NT2/D1 (cell line): ENCODE data around the gene PADI6.

ENCODE experiments used
- DNase-seq: peaks from one replicate; pipeline ENCODE4 v3.0.0-alpha.2; 2011; ENCODE audit warnings: low read depth, low spot score
- H3K27me3 ChIP-seq: 2 replicates; pipeline ENCODE4 v1.6.0; 2011; ENCODE audit warnings: mild to moderate bottlenecking; ENCODE audit not compliant: insufficient read length, insufficient read depth
- H3K36me3 ChIP-seq: 2 replicates; pipeline ENCODE4 v1.6.1; 2011; ENCODE audit warnings: mild to moderate bottlenecking, low read length, mixed read lengths; ENCODE audit not compliant: insufficient read depth, insufficient read length
- H3K4me1 ChIP-seq: 2 replicates; pipeline ENCODE4 v1.5.1; 2011; ENCODE audit not compliant: insufficient read depth, insufficient read length
- H3K4me3 ChIP-seq: 2 replicates; pipeline ENCODE4 v1.5.1; 2011; ENCODE audit warnings: low read depth; ENCODE audit not compliant: insufficient read length
- H3K9ac ChIP-seq: 2 replicates; pipeline ENCODE4 v1.6.0; 2011; ENCODE audit warnings: low read depth; ENCODE audit not compliant: insufficient read length
- H3K9me3 ChIP-seq: 2 replicates; pipeline ENCODE4 v1.5.1; 2011; ENCODE audit warnings: mild to moderate bottlenecking, low read length; ENCODE audit not compliant: insufficient read depth
- SUZ12 ChIP-seq: IDR thresholded peaks from 2 replicates; pipeline ENCODE4 v1.6.1; 2011; ENCODE audit not compliant: insufficient read length, insufficient read depth; ENCODE audit errors: extremely low read depth
- YY1 ChIP-seq: IDR thresholded peaks from 2 replicates; pipeline ENCODE4 v1.6.1; 2011; ENCODE audit not compliant: insufficient read length, insufficient read depth
- ZNF274 ChIP-seq: IDR thresholded peaks from 2 replicates; pipeline ENCODE4 v1.6.1; 2011; ENCODE audit warnings: mild to moderate bottlenecking, low read depth, low read length

The PADI6 gene

DNA sequence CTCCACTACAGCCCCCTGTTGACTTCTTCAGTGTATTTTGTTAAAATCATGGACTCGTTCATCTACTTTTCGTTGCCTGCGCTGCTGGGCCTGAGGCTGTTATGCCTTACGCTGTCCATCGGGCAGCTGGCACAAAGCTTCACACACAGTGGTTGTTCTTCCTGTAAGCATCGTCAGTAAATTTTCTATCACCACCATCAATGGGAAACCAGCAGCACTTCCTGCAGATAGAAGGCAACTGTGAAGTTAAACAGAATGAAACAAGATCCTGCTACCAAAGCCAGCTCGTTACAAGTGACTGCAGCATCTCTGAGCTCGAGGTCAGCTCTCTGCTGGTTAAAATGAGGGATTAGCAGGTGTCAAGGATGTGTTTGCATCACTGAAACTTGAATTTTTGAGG is 21.9 kb upstream of the PADI6 start:
- DNase-seq, result no peak
- no peak for TF ChIP-seq SUZ12
- TF ChIP-seq YY1, result no peak
- no peak for TF ChIP-seq ZNF274
- H3K9me3 ChIP-seq, result no peaks in the 10 kb centered on the region
- no peak overlapping the region for H3K4me3 ChIP-seq
- peaks cover 2% of the 10 kb centered on the region for H3K4me1 ChIP-seq
- H3K36me3 ChIP-seq, result no peaks in the 10 kb centered on the region
- H3K27me3 ChIP-seq, result no peaks in the 10 kb centered on the region
- H3K9ac ChIP-seq, result no peak overlapping the region

DNA sequence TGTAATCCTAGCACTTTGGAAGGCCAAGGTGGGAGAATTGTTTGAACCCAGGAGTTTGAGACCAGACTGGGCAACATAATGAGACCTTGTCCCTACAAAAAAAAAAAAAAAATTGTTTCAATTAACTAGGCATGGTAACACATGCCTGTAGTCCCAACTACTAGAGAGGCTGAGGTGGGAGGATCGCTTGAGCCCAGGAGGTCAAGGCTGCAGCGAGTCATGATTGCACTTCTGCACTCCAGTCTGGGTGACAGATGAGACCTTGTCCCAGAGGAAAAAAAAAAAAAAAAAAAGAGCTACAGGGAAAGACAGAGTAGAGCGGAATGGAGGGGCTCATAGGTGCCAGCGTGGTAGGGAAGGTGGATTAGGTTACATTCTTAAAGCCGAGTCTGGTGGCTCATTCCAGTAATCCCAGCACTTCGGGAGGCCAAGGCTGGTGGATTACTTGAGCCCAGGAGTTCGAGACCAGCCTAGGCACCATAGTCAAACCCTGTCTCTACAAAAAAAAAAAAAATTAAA is 21.0 kb upstream of the PADI6 start:
- no peak overlapping the region for H3K4me3 ChIP-seq
- H3K36me3 ChIP-seq, result no peaks in the 10 kb centered on the region
- DNase-seq, result no peak
- TF ChIP-seq YY1 (no peak), ZNF274 (no peak), SUZ12 (no peak)
- no peak overlapping the region for H3K9ac ChIP-seq
- H3K4me1 ChIP-seq, result peaks cover 4% of the 10 kb centered on the region
- H3K9me3 ChIP-seq, result no peaks in the 10 kb centered on the region
- H3K27me3 ChIP-seq, result no peaks in the 10 kb centered on the region

DNA sequence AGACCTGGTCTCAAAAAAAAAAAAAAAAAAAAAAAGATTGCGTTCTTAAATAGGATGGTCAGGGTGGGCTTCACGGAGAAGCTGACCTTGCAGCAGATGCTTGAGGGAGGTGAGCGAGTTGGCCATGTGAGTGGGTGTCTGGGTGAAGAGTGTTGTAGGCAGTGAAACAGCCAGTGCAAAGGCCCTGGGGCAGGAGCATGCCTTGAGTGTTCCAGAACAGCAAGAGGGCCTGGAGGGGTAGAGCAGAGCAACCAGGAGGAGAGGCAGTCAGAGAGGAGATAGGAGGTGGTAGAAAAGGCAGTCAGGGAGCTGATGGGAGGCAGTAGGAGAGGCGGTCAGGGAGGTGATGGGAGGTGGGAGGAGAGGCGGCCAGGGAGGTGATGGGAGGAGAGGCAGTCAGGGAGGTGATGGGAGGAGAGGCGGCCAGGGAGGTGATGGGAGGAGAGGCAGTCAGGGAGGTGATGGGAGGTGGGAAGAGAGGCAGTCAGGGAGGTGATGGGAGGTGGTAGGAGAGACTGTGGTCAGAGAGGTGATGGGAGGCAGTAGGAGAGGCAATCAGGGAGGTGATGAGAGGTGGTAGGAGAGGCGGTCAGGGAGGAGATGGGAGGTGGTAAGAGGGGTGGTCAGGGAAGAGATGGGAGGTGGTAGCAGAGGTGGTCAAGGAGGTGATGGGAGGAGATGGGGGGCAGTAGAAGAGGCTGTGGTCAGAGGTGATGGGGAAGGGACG is 20.2 kb upstream of the PADI6 start:
- Histone ChIP-seq H3K4me1 (peaks cover 7% of the 10 kb centered on the region), H3K36me3 (no peaks in the 10 kb centered on the region), H3K9me3 (no peaks in the 10 kb centered on the region), H3K9ac (no peak overlapping the region), H3K4me3 (no peak overlapping the region), H3K27me3 (no peaks in the 10 kb centered on the region)
- TF ChIP-seq YY1, result no peak
- no peak for TF ChIP-seq ZNF274
- no peak for TF ChIP-seq SUZ12
- DNase-seq, result no peak

DNA sequence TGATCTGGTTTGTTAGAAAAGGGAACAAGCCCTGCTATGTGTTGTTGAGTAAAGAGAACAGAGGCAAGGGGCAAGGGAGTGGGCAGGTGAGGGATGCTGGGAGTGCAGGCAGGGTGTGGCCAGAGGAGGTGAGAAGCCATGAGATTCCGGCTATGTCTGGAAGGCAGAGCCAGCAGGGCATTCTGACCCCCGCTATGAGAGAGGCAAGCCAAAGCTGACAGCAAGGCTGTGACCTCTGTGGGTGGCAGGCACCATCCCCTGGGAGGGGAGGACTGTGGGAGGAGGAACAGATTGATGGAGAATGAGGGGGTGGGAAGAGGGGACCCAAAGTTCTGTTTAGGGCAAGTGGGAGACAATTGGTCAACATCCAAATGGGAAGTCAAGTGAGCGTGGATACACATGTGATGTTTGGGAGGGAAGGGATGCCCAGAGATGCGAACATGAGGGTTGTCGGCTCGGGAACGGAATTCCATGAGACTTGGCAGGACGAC is 19.5 kb upstream of the PADI6 start:
- DNase-seq, result no peak
- no peak overlapping the region for H3K9ac ChIP-seq
- peaks cover 7% of the 10 kb centered on the region for H3K4me1 ChIP-seq
- H3K4me3 ChIP-seq, result no peak overlapping the region
- no peaks in the 10 kb centered on the region for H3K9me3 ChIP-seq
- no peaks in the 10 kb centered on the region for H3K36me3 ChIP-seq
- H3K27me3 ChIP-seq, result no peaks in the 10 kb centered on the region
- no peak for TF ChIP-seq ZNF274
- no peak for TF ChIP-seq SUZ12
- no peak for TF ChIP-seq YY1

DNA sequence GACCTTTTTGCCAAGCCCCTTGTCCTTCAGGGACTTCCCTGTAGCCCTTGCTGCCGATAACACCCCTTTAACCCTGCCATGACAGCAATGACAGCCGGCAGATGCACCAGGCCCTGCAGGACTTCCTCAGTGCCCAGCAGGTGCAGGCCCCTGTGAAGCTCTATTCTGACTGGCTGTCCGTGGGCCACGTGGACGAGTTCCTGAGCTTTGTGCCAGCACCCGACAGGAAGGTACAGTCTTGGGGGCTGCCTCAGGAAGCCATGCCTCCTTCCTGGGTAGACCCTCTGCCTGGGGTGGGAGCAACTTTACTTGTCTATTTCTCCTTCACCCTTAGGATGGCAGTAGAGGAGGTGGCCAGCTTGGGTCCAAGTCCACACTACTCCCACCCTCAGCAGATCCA is 16.1 kb upstream of the PADI6 start:
- no peaks in the 10 kb centered on the region for H3K9me3 ChIP-seq
- no peaks in the 10 kb centered on the region for H3K27me3 ChIP-seq
- DNase-seq, result no peak
- no peaks in the 10 kb centered on the region for H3K36me3 ChIP-seq
- TF ChIP-seq ZNF274 (no peak), YY1 (no peak), SUZ12 (no peak)
- H3K4me3 ChIP-seq, result no peak overlapping the region
- no peak overlapping the region for H3K9ac ChIP-seq
- peaks cover 5% of the 10 kb centered on the region for H3K4me1 ChIP-seq

DNA sequence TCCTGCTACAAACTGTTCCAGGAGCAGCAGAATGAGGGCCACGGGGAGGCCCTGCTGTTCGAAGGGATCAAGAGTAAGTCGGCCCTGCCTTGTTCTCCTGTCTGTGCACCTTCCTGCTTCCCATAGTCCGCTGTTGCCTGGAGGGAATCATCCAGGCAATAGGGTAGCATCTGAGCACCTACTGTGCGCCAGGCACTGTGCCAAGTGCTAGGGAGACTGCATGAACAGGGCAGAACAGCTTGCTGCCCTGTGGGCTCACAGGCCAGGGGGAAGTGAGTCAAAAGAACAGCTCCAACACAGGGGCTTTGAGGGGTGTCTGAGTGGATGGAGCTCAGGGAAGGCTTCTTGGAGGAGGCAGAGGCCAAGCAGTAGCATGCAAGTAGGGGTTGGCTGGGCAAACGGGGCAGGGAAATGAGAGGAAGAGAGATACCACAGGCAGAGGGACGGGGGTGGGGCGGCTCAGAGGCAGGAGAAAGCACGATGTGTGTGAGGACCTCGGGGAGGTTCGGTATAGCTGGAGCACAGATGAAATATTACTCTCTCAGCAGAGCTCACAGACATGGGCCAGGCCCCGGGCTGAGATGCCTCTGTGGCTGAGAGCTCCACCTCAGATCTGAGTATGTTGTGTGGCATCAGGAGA is 15.5 kb upstream of the PADI6 start:
- Histone ChIP-seq H3K9me3 (no peaks in the 10 kb centered on the region), H3K27me3 (no peaks in the 10 kb centered on the region), H3K9ac (no peak overlapping the region), H3K36me3 (no peaks in the 10 kb centered on the region), H3K4me1 (peaks cover 5% of the 10 kb centered on the region), H3K4me3 (no peak overlapping the region)
- DNase-seq, result no peak
- TF ChIP-seq SUZ12 (no peak), ZNF274 (no peak), YY1 (no peak)

DNA sequence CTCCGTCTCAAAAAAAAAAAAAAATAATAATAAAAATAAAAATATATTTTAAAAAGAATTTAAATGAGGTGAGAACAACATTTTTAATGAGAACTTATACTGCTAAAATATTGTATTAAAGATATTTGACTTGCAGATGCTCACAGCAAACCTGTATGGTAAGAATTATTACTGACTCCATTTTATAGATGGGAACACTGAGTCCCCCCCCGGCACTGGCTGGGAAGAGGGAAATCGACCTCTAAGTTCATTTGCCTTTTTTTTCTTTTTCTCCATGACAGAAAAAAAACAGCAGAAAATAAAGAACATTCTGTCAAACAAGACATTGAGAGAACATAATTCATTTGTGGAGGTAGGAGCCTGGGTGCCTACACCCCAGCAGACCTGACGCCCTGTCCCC is 13.4 kb upstream of the PADI6 start:
- H3K36me3 ChIP-seq, result no peaks in the 10 kb centered on the region
- H3K9me3 ChIP-seq, result no peaks in the 10 kb centered on the region
- peak overlapping the region; percentile 74 for H3K9ac ChIP-seq
- peaks cover 5% of the 10 kb centered on the region for H3K4me1 ChIP-seq
- H3K27me3 ChIP-seq, result no peaks in the 10 kb centered on the region
- H3K4me3 ChIP-seq, result no peak overlapping the region
- no peak for DNase-seq
- no peak for TF ChIP-seq YY1
- no peak for TF ChIP-seq ZNF274
- no peak for TF ChIP-seq SUZ12
